ENCODE data around the gene VEGFA.

VEGFA gene

GRCh38 chr6:43821101-43821886 is 51.3 kb downstream of the VEGFA start:
- DNase-seq (ENCODE audit: low read depth in 2 of 2), result no peak

DNA sequence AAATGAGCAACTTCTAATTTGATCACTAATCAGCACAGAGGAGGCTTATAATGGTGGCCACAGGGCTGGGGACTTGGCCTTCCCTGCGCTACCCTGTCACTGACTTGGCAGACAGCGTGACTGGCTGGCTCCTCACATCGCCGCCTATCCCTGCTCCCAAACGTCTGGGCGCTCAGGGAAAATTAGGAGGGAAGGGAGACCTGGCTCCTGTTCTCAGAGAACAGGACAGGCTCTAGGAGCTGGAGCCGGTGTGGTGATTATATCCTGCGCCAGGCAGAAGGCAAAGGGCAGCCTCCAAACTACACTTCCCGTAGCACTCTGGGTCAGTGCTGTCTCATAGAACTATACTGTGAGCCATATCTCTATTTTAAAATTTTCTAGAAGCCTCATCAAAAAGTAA is 53.4 kb downstream of the VEGFA start:
- DNase-seq (ENCODE audit: low read depth in 2 of 2), result no peak

- DNase-seq (ENCODE audit: low read depth in 2 of 2), result no peak
These were observed 54.1 kb downstream of the VEGFA start for GRCh38 chr6:43823879-43824702.

GRCh38 chr6:43824703-43825064 is 54.7 kb downstream of the VEGFA start:
- no peak for DNase-seq (ENCODE audit: low read depth in 2 of 2)

GRCh38 chr6:43825187-43826115 is 55.4 kb downstream of the VEGFA start:
- no peak for DNase-seq (ENCODE audit: low read depth in 2 of 2)

GRCh38 chr6:43826730-43827129 is 56.7 kb downstream of the VEGFA start:
- no peak for DNase-seq (ENCODE audit: low read depth in 2 of 2)

DNA sequence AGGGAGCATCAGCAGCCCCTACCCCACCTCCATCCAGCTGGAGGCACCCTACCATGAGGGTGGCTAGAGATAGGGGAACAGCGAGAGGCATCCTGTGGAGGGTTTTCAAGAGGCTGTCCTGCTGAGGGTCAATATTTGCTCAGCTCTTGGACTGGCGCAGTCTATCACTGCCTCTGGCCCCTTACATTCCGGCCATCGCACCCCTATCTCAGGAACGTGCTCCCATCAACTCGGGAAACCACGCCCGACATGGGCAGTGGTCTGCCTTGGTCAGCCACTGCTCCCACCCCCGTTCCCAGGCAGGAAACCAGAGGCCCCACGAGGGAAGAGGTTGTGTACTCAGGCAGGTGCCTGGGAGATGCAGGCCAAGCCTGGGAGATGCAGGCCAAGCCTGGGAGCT is 57.9 kb downstream of the VEGFA start:
- no peak for DNase-seq (ENCODE audit: low read depth in 2 of 2)

GRCh38 chr6:43828711-43829110 is 58.7 kb downstream of the VEGFA start:
- no peak for DNase-seq (ENCODE audit: low read depth in 2 of 2)

DNA sequence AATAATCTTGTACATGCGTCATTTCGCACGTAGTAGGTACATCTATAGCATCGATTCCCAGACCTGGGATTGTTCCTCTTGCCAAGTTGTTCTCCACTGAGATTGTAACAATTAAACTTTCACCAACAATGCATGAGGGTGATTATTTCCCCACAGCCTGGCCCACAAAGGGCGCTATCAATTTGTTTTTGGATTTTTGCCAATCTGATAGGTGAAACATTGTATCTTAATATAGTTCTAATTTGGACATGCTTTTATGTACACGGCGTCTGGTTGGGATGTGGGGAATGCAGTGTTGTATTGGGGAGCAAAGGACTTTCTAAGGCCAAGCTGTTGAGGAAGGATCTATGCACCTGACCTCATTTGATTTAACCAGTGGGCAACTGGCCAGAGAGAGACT is 59.5 kb downstream of the VEGFA start:
- no peak for DNase-seq (ENCODE audit: low read depth in 2 of 2)

GRCh38 chr6:43830775-43831174 is 60.8 kb downstream of the VEGFA start:
- no peak for DNase-seq (ENCODE audit: low read depth in 2 of 2)

DNA sequence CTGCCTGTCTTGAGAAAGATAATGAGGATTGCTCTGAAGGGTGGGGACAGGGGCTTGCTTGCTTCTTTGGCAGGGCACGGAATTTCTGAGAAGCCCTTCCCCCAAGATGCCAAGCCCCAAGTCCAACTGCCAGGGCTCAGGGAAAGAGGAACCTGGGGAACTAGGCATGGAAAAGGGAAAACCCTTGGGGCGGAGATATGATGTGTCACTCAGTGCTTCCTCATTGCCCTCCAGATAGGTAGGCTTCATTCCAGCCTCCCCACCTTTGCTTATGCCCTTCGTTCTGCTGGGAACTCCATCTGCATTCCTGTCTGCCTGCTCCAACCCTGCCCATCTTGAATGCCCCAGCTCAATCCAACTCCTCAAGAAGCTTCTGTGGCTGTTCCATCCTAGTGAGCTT is 61.2 kb downstream of the VEGFA start:
- no peak for DNase-seq (ENCODE audit: low read depth in 2 of 2)

DNA sequence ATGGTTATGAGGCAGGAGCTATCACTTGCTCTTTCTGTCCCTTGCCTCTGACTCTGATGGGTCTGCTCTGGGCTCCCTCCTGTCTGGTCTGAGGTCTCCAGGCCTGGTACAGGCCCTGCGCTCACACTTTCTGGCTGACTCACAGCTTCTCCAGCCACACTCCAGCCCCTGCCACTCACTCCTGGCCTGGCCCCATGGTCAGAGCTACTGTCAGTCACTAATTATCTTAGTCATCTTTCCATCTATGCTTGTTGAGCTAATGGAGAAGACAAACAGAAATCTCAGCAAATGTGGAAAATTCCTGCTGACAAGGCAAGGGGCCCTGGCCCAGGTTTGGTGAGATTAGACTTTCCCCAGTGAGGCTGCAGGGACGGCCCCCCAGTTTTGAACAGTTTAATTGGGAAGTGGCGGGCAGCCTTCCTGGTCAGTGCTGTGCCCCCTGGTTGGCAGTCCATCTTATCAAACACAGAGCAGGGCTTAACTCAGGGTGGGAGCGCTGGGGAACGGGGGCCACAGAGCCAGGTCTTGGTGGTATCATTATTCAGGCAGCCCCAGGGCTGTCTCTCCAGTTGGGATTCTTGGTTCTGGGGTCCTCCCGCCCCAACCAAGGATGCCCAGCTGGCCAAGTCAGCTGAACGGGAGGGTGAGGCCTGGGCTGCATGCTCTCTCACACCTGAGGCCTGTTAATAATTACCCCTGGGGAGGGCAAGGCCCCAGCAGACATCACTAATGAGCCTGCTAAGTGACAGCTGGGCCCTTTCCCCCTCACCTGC is 63.4 kb downstream of the VEGFA start:
- DNase-seq (ENCODE audit: low read depth in 2 of 2), result no peak

DNA sequence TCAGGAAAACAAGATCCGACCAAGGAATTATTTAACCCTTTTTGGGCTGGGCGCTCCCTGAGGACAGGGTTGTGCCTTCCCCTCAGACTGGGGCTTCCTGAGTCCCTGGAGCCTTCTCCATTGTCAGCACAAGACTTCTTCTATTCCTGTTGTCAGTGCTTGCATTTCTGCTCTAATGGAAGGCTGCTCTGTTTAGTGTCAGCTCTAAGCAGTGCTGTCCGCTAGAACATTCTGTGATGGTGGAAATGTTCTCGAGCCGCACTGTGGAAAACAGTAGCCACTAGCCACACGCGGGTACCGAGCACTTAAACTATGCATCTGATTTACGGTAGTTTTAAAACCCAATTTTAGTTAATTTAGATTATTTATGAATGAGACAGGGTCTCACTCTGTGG is 64.0 kb downstream of the VEGFA start:
- DNase-seq (ENCODE audit: low read depth in 2 of 2), result no peak

GRCh38 chr6:43834528-43835155 is 64.6 kb downstream of the VEGFA start:
- no peak for DNase-seq (ENCODE audit: low read depth in 2 of 2)

DNA sequence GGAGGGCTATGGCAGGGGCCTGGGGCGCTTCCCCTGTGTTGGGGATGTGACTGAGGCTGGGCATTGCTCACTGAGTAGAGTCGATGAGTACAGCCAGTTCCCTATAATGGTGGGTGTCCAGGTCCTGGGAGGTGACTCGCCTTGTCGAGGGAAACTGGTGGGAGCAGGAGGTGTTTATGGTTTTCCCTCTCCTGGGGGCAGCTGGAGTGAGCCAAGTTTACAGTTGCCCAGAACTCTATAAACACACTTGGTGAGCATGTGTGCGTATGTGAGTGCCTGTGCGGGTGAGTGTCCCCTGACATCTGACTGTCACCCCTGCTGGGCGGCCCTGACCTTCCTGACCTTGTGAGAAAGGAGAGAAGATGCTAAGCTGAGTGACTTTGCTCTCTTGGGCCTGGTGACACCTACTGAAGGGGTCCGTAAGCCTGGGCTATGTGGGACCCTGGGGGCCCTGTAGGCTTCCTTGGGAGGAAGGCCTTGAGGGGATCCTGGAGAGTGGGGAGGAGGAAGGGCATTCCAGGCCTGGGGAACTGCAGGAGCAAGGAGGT is 65.9 kb downstream of the VEGFA start:
- no peak for DNase-seq (ENCODE audit: low read depth in 2 of 2)
